Measurements from ENCODE around the gene RPS17. TPM values are rescaled to one million over a fixed set of nuclear protein-coding genes. Genes with fewer than 3 reads are reported as not detected.

RPS17 gene
- total and polyA plus RNA-seq, 2 donors (not counting 1 experiment from before 2014, with no cell fraction given), result 2,605 to 4,073 TPM

- Histone ChIP-seq H4K20me1 (ENCODE audit: control insufficient read depth, extremely low read depth, insufficient read depth, low read length) (no peaks in the 10 kb centered on the region), H3K27me3 (ENCODE audit: control insufficient read depth, insufficient read depth, low read length) (no peaks in the 10 kb centered on the region), H3K9me3 (ENCODE audit: control insufficient read depth, insufficient read depth, low read depth, low read length) (no peaks in the 10 kb centered on the region), H2AFZ (ENCODE audit: low read length) (no peak overlapping the region), H3K4me1 (ENCODE audit: control insufficient read depth, extremely low read depth, insufficient read depth, low read length) (no peaks in the 10 kb centered on the region), H3K27ac (ENCODE audit: insufficient read depth, low read length) (no peak overlapping the region), H3K79me2 (ENCODE audit: control insufficient read depth, insufficient read depth, low read length) (no peaks in the 10 kb centered on the region), H3K4me2 (ENCODE audit: extremely low read depth, insufficient read depth, low read length) (no peak overlapping the region), H3K4me3 (replicated peaks in 1 of 4; ENCODE audit: control extremely low read depth in 1 of 4, insufficient read depth in 1 of 4, low read depth in 3 of 4, low read length in 4 of 4) (no peak overlapping the region), H3K36me3 (ENCODE audit: control insufficient read depth, insufficient read depth, low read length) (no peaks in the 10 kb centered on the region), H3K9ac (ENCODE audit: insufficient read depth, low read length) (no peak overlapping the region)
- TF ChIP-seq CTCF (conservative IDR thresholded peaks at IDR 0.05 in 1 of 2, IDR thresholded peaks at IDR 0.05 in 1 of 2; ENCODE audit: low read depth in 1 of 2, low read length in 2 of 2) (no peak), EZH2 (IDR thresholded peaks at IDR 0.05; ENCODE audit: low read length, missing control alignments) (no peak)
- no peak for DNase-seq (ENCODE audit: low read depth in 2 of 2)
These were observed 12.6 kb upstream of the RPS17 start for GRCh38 chr15:82552861-82553260.

GRCh38 chr15:82551646-82552247, 11.5 kb upstream of the RPS17 start:
- Histone ChIP-seq H3K79me2 (ENCODE audit: control insufficient read depth, insufficient read depth, low read length) (no peaks in the 10 kb centered on the region), H3K36me3 (ENCODE audit: control insufficient read depth, insufficient read depth, low read length) (no peaks in the 10 kb centered on the region), H3K27me3 (ENCODE audit: control insufficient read depth, insufficient read depth, low read length) (no peaks in the 10 kb centered on the region), H3K9me3 (ENCODE audit: control insufficient read depth, insufficient read depth, low read depth, low read length) (no peaks in the 10 kb centered on the region), H3K27ac (ENCODE audit: insufficient read depth, low read length) (no peak overlapping the region), H3K9ac (ENCODE audit: insufficient read depth, low read length) (no peak overlapping the region), H3K4me3 (replicated peaks in 1 of 4; ENCODE audit: control extremely low read depth in 1 of 4, insufficient read depth in 1 of 4, low read depth in 3 of 4, low read length in 4 of 4) (no peak overlapping the region), H3K4me2 (ENCODE audit: extremely low read depth, insufficient read depth, low read length) (no peak overlapping the region), H3K4me1 (ENCODE audit: control insufficient read depth, extremely low read depth, insufficient read depth, low read length) (no peaks in the 10 kb centered on the region), H2AFZ (ENCODE audit: low read length) (no peak overlapping the region), H4K20me1 (ENCODE audit: control insufficient read depth, extremely low read depth, insufficient read depth, low read length) (no peaks in the 10 kb centered on the region)
- DNase-seq (ENCODE audit: low read depth in 2 of 2), result peak in 1 of 2 donors; percentile 64
- TF ChIP-seq CTCF (conservative IDR thresholded peaks at IDR 0.05 in 1 of 2, IDR thresholded peaks at IDR 0.05 in 1 of 2; ENCODE audit: low read depth in 1 of 2, low read length in 2 of 2) (no peak), EZH2 (IDR thresholded peaks at IDR 0.05; ENCODE audit: low read length, missing control alignments) (no peak)

- Histone ChIP-seq H3K27me3 (ENCODE audit: control insufficient read depth, insufficient read depth, low read length) (no peaks in the 10 kb centered on the region), H3K27ac (ENCODE audit: insufficient read depth, low read length) (no peak overlapping the region), H3K9me3 (ENCODE audit: control insufficient read depth, insufficient read depth, low read depth, low read length) (no peaks in the 10 kb centered on the region), H3K79me2 (ENCODE audit: control insufficient read depth, insufficient read depth, low read length) (no peaks in the 10 kb centered on the region), H4K20me1 (ENCODE audit: control insufficient read depth, extremely low read depth, insufficient read depth, low read length) (no peaks in the 10 kb centered on the region), H3K36me3 (ENCODE audit: control insufficient read depth, insufficient read depth, low read length) (no peaks in the 10 kb centered on the region), H3K4me3 (replicated peaks in 1 of 4; ENCODE audit: control extremely low read depth in 1 of 4, insufficient read depth in 1 of 4, low read depth in 3 of 4, low read length in 4 of 4) (no peak overlapping the region), H2AFZ (ENCODE audit: low read length) (no peak overlapping the region), H3K9ac (ENCODE audit: insufficient read depth, low read length) (no peak overlapping the region), H3K4me1 (ENCODE audit: control insufficient read depth, extremely low read depth, insufficient read depth, low read length) (no peaks in the 10 kb centered on the region), H3K4me2 (ENCODE audit: extremely low read depth, insufficient read depth, low read length) (no peak overlapping the region)
- TF ChIP-seq CTCF (conservative IDR thresholded peaks at IDR 0.05 in 1 of 2, IDR thresholded peaks at IDR 0.05 in 1 of 2; ENCODE audit: low read depth in 1 of 2, low read length in 2 of 2) (no peak), EZH2 (IDR thresholded peaks at IDR 0.05; ENCODE audit: low read length, missing control alignments) (no peak)
- DNase-seq (ENCODE audit: low read depth in 2 of 2), result no peak
These were observed 9.0 kb upstream of the RPS17 start for GRCh38 chr15:82549199-82549665.
